ENCODE measurements around the gene NRDC. TPM values are rescaled to one million over a fixed set of nuclear protein-coding genes. Genes with fewer than 3 reads are reported as not detected.

The NRDC gene
- total RNA-seq, 4 donors from 2014 or later = 97.8 to 154 (median 115) TPM

- Histone ChIP-seq H3K4me3 (no peak overlapping the region), H3K4me1 (peaks cover 3% of the 10 kb centered on the region), H3K36me3 (peaks cover 14% of the 10 kb centered on the region), H3K9me3 (no peaks in the 10 kb centered on the region), H3K27ac (no peak overlapping the region), H3K27me3 (no peaks in the 10 kb centered on the region)
- no peak for DNase-seq (ENCODE audit: low spot score in 2 of 2)
- WGBS = 92% methylated on average over 2 of the region's 2 CpGs
- no peak for TF ChIP-seq EP300 (IDR thresholded peaks at IDR 0.05)
- TF ChIP-seq CTCF (IDR thresholded peaks at IDR 0.05) = no peak
- TF ChIP-seq POLR2AphosphoS5 (IDR thresholded peaks at IDR 0.05) = no peak
- TF ChIP-seq POLR2A (IDR thresholded peaks at IDR 0.05) = no peak
These were observed 19.2 kb downstream of the NRDC start for GRCh38 chr1:51859333-51859732.

GRCh38 chr1:51858892-51859291 is 19.6 kb downstream of the NRDC start:
- Histone ChIP-seq H3K36me3 (peaks cover 15% of the 10 kb centered on the region), H3K27ac (no peak overlapping the region), H3K9me3 (no peaks in the 10 kb centered on the region), H3K27me3 (no peaks in the 10 kb centered on the region), H3K4me1 (peaks cover 3% of the 10 kb centered on the region), H3K4me3 (no peak overlapping the region)
- no peak for DNase-seq (ENCODE audit: low spot score in 2 of 2)
- TF ChIP-seq CTCF (IDR thresholded peaks at IDR 0.05) (no peak), EP300 (IDR thresholded peaks at IDR 0.05) (no peak), POLR2AphosphoS5 (IDR thresholded peaks at IDR 0.05) (no peak), POLR2A (IDR thresholded peaks at IDR 0.05) (no peak)
- 93% methylated on average over 1 of the region's 1 CpG for WGBS

GRCh38 chr1:51856745-51857144 is 21.8 kb downstream of the NRDC start:
- DNase-seq (ENCODE audit: low spot score in 2 of 2) = no peak
- H3K4me1 ChIP-seq = no peaks in the 10 kb centered on the region
- no peak for TF ChIP-seq CTCF (IDR thresholded peaks at IDR 0.05)
- TF ChIP-seq EP300 (IDR thresholded peaks at IDR 0.05) = no peak
- TF ChIP-seq POLR2A (IDR thresholded peaks at IDR 0.05) = no peak
- no peak for TF ChIP-seq POLR2AphosphoS5 (IDR thresholded peaks at IDR 0.05)
- H3K4me3 ChIP-seq = no peak overlapping the region
- no peaks in the 10 kb centered on the region for H3K27me3 ChIP-seq
- H3K36me3 ChIP-seq = peaks cover 12% of the 10 kb centered on the region
- H3K27ac ChIP-seq = no peak overlapping the region
- H3K9me3 ChIP-seq = no peaks in the 10 kb centered on the region

GRCh38 chr1:51855624-51856023 is 22.9 kb downstream of the NRDC start:
- Histone ChIP-seq H3K4me1 (peaks cover under 1% of the 10 kb centered on the region), H3K4me3 (no peak overlapping the region), H3K36me3 (peaks cover 12% of the 10 kb centered on the region), H3K9me3 (no peaks in the 10 kb centered on the region), H3K27me3 (no peaks in the 10 kb centered on the region), H3K27ac (no peak overlapping the region)
- WGBS = 83% methylated on average over 3 of the region's 3 CpGs
- DNase-seq (ENCODE audit: low spot score in 2 of 2) = no peak
- TF ChIP-seq EP300 (IDR thresholded peaks at IDR 0.05) (no peak), POLR2AphosphoS5 (IDR thresholded peaks at IDR 0.05) (no peak), CTCF (IDR thresholded peaks at IDR 0.05) (no peak), POLR2A (IDR thresholded peaks at IDR 0.05) (no peak)

GRCh38 chr1:51853360-51853759 is 25.2 kb downstream of the NRDC start:
- no peak for DNase-seq (ENCODE audit: low spot score in 2 of 2)
- Histone ChIP-seq H3K27me3 (no peaks in the 10 kb centered on the region), H3K4me3 (no peak overlapping the region), H3K36me3 (peaks cover 12% of the 10 kb centered on the region), H3K4me1 (peaks cover 6% of the 10 kb centered on the region), H3K27ac (no peak overlapping the region), H3K9me3 (no peaks in the 10 kb centered on the region)
- TF ChIP-seq POLR2A (IDR thresholded peaks at IDR 0.05) (no peak), CTCF (IDR thresholded peaks at IDR 0.05) (no peak), POLR2AphosphoS5 (IDR thresholded peaks at IDR 0.05) (no peak), EP300 (IDR thresholded peaks at IDR 0.05) (no peak)
- 85% methylated on average over 2 of the region's 2 CpGs for WGBS

Measured in suprapubic skin (tissue), 4 donors.